OCI-LY1 (cell line): ENCODE data around the gene RFPL1.

Source experiments
- H2AFZ ChIP-seq: fragments of 200-600 bp; sonication (generic), shearing (Covaris generic); 2 replicates; pipeline ENCODE4 v1.6.0; 2014; ENCODE audit warnings: antibody characterized with exemption, mild to moderate bottlenecking, low read length
- H3F3A ChIP-seq: fragments of 200-600 bp; sonication (generic), shearing (Covaris generic); 2 replicates; pipeline ENCODE4 v1.6.0; 2014; ENCODE audit warnings: mild to moderate bottlenecking, antibody characterized with exemption, low read length, moderate library complexity; ENCODE audit not compliant: insufficient read depth
- H3K27ac ChIP-seq: fragments of 200-600 bp; sonication (generic); 2 replicates; pipeline ENCODE4 v1.5.1; 2014; ENCODE audit warnings: low read length, mixed run types, mild to moderate bottlenecking, low read depth; ENCODE audit not compliant: poor library complexity, severe bottlenecking
- H3K27me3 ChIP-seq: fragments of 200-600 bp; sonication (generic); 2 replicates; pipeline ENCODE4 v1.6.0; 2014; ENCODE audit warnings: antibody characterized with exemption, mild to moderate bottlenecking, low read length, moderate library complexity; ENCODE audit not compliant: insufficient read depth
- H3K36me3 ChIP-seq: fragments of 200-600 bp; sonication (generic); 2 replicates; pipeline ENCODE4 v1.6.1; 2014; ENCODE audit warnings: mild to moderate bottlenecking, antibody characterized with exemption, low read length, moderate library complexity, mixed read lengths; ENCODE audit not compliant: insufficient read depth
- H3K4me1 ChIP-seq: fragments of 200-600 bp; sonication (generic); 2 replicates; pipeline ENCODE4 v1.5.1; 2014; ENCODE audit warnings: mild to moderate bottlenecking, low read length, moderate library complexity; ENCODE audit not compliant: insufficient read depth, severe bottlenecking
- H3K4me2 ChIP-seq: fragments of 200-600 bp; sonication (generic), shearing (Covaris generic); 2 replicates; pipeline ENCODE4 v1.6.1; 2014; ENCODE audit warnings: low read length
- H3K4me3 ChIP-seq: fragments of 200-600 bp; sonication (generic); 2 replicates; pipeline ENCODE4 v1.5.1; 2014; ENCODE audit warnings: low read length, low read depth, mild to moderate bottlenecking, mixed read lengths; ENCODE audit not compliant: poor library complexity, severe bottlenecking
- H3K79me2 ChIP-seq: fragments of 200-600 bp; shearing (Covaris generic); 2 replicates; pipeline ENCODE4 v1.6.1; 2016; ENCODE audit warnings: mixed run types, low read length, mixed read lengths; ENCODE audit not compliant: insufficient read depth
- H3K9ac ChIP-seq: fragments of 200-600 bp; sonication (generic), shearing (Covaris generic); 2 replicates; pipeline ENCODE4 v1.6.1; 2014; ENCODE audit warnings: mild to moderate bottlenecking, low read length, mixed read lengths
- H3K9me2 ChIP-seq: fragments of 200-600 bp; sonication (generic), shearing (Covaris generic); 2 replicates; pipeline ENCODE4 v1.6.1; 2014; ENCODE audit warnings: low read depth, mild to moderate bottlenecking, low read length, mixed read lengths
- H3K9me3 ChIP-seq: fragments of 200-600 bp; shearing (Covaris generic); 2 replicates; pipeline ENCODE4 v1.6.1; 2014; ENCODE audit warnings: low read length, mixed read lengths
- H4K20me1 ChIP-seq: fragments of 200-600 bp; sonication (generic), shearing (Covaris generic); 2 replicates; pipeline ENCODE4 v1.6.0; 2016; ENCODE audit warnings: mild to moderate bottlenecking, low read length; ENCODE audit not compliant: insufficient read depth
- CTCF ChIP-seq: fragments of 200-600 bp; sonication (generic), shearing (Covaris generic); IDR thresholded peaks from 2 replicates; pipeline ENCODE4 v1.5.1; 2017; ENCODE audit warnings: mild to moderate bottlenecking, antibody characterized with exemption, low read length, moderate library complexity, mixed read lengths
- EZH2 ChIP-seq: fragments of 200-600 bp; sonication (generic), shearing (Covaris generic); IDR thresholded peaks from 2 replicates; pipeline ENCODE4 v1.8.0; 2017; ENCODE audit warnings: borderline replicate concordance, mixed run types, mild to moderate bottlenecking, antibody characterized with exemption, low read length, moderate library complexity, mixed read lengths

RFPL1 gene

GRCh38 chr22:29443452-29443851 is 5.1 kb downstream of the RFPL1 start:
- H3K27ac ChIP-seq: no peak overlapping the region
- peaks cover 10% of the 10 kb centered on the region; the same call in 1 of the 2 replicates for H3K27me3 ChIP-seq
- H3K9ac ChIP-seq: no peak overlapping the region
- no peak overlapping the region for H2AFZ ChIP-seq
- TF ChIP-seq EZH2: no peak
- TF ChIP-seq CTCF: no peak
- no peaks in the 10 kb centered on the region for H3K36me3 ChIP-seq
- no peaks in the 10 kb centered on the region for H3K79me2 ChIP-seq
- no peak overlapping the region for H3K4me2 ChIP-seq
- H4K20me1 ChIP-seq: no peaks in the 10 kb centered on the region
- no peak overlapping the region for H3K4me3 ChIP-seq
- H3K4me1 ChIP-seq: no peaks in the 10 kb centered on the region
- H3F3A ChIP-seq: no peaks in the 10 kb centered on the region
- no peaks in the 10 kb centered on the region for H3K9me2 ChIP-seq
- H3K9me3 ChIP-seq: no peaks in the 10 kb centered on the region

- Histone ChIP-seq H3K9ac (no peak overlapping the region), H3K9me3 (no peaks in the 10 kb centered on the region), H4K20me1 (no peaks in the 10 kb centered on the region), H2AFZ (no peak overlapping the region), H3K4me1 (no peaks in the 10 kb centered on the region), H3K79me2 (no peaks in the 10 kb centered on the region), H3K4me3 (no peak overlapping the region), H3K36me3 (no peaks in the 10 kb centered on the region), H3F3A (no peaks in the 10 kb centered on the region), H3K27me3 (peaks cover 10% of the 10 kb centered on the region; the same call in 1 of the 2 replicates), H3K27ac (no peak overlapping the region), H3K9me2 (no peaks in the 10 kb centered on the region), H3K4me2 (no peak overlapping the region)
- TF ChIP-seq CTCF: no peak
- TF ChIP-seq EZH2: no peak
Measured at GRCh38 chr22:29443861-29444792, 5.7 kb downstream of the RFPL1 start.

GRCh38 chr22:29445508-29445907 is 7.1 kb downstream of the RFPL1 start:
- H3F3A ChIP-seq: no peaks in the 10 kb centered on the region
- no peak for TF ChIP-seq CTCF
- no peak for TF ChIP-seq EZH2
- no peaks in the 10 kb centered on the region for H4K20me1 ChIP-seq
- H3K27me3 ChIP-seq: peaks cover 10% of the 10 kb centered on the region; the same call in 1 of the 2 replicates
- no peaks in the 10 kb centered on the region for H3K9me2 ChIP-seq
- H3K4me2 ChIP-seq: no peak overlapping the region
- no peak overlapping the region for H3K4me3 ChIP-seq
- H3K9ac ChIP-seq: no peak overlapping the region
- no peak overlapping the region for H3K27ac ChIP-seq
- H3K9me3 ChIP-seq: no peaks in the 10 kb centered on the region
- no peak overlapping the region for H2AFZ ChIP-seq
- no peaks in the 10 kb centered on the region for H3K36me3 ChIP-seq
- H3K4me1 ChIP-seq: no peaks in the 10 kb centered on the region
- H3K79me2 ChIP-seq: no peaks in the 10 kb centered on the region
